Measurements from ENCODE around the gene EIF2B4.

DNA sequence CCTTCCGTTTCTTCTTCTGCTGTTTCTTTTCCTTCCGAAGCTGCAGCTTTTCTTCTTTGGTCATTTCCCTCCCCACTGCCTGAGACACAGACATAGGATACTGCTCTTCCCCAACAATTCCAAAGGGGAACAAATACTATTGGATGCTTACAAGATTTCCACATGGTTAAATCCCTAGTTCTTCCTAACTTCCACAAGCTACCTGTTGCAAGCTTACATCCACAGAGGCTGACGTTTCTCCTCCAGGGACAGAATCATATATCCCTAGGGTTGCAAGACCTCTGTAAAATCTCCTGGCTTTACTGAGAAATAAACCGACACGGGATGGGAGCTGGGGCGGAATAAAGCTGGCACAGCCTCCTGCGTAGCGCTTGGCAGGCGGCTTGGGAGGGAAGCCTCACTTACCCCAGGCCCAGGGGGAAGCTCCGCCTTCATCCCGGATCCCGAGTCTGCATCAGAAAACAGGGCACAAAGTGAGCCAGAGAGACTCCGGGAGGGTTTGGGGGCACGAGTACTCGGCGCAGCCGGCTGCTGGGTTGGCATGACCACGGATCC lies 590 bp downstream of the EIF2B4 start:
- TF ChIP-seq MAZ (CRISPR knock-in tag; conservative IDR thresholded peaks at IDR 0.05 in 1 of 2, IDR thresholded peaks at IDR 0.05 in 1 of 2) (no peak), TEAD4 (IDR thresholded peaks at IDR 0.05; ENCODE audit: low read length) (no peak), TEAD4 (CRISPR knock-in tag; IDR thresholded peaks at IDR 0.05; ENCODE audit: borderline replicate concordance) (peak; percentile 85; the same call in 1 of the 2 replicates), NFE2L1 (tag; IDR thresholded peaks at IDR 0.05; ENCODE audit: borderline replicate concordance, low read depth) (no peak), SRF (CRISPR knock-in tag; IDR thresholded peaks at IDR 0.05) (no peak), EWSR1 (IDR thresholded peaks at IDR 0.05; ENCODE audit: borderline replicate concordance, low read depth, partially characterized antibody) (no peak), POLR2AphosphoS5 (IDR thresholded peaks at IDR 0.05; ENCODE audit: control insufficient read depth, insufficient read depth, low read depth, low read length) (no peak), GABPA (tag; conservative IDR thresholded peaks at IDR 0.05; ENCODE audit: low read depth) (no peak), FOSL1 (tag; conservative IDR thresholded peaks at IDR 0.05) (no peak), CHD1 (IDR thresholded peaks at IDR 0.05; ENCODE audit: low read length) (no peak), CHD2 (IDR thresholded peaks at IDR 0.05; ENCODE audit: low read depth, low read length) (no peak)
- TF ChIP-seq, protein P1, sequence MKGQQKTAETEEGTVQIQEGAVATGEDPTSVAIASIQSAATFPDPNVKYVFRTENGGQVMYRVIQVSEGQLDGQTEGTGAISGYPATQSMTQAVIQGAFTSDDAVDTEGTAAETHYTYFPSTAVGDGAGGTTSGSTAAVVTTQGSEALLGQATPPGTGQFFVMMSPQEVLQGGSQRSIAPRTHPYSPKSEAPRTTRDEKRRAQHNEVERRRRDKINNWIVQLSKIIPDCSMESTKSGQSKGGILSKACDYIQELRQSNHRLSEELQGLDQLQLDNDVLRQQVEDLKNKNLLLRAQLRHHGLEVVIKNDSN (CRISPR knock-in tag; IDR thresholded peaks at IDR 0.05) = no peak
- TF ChIP-seq, protein P2, sequence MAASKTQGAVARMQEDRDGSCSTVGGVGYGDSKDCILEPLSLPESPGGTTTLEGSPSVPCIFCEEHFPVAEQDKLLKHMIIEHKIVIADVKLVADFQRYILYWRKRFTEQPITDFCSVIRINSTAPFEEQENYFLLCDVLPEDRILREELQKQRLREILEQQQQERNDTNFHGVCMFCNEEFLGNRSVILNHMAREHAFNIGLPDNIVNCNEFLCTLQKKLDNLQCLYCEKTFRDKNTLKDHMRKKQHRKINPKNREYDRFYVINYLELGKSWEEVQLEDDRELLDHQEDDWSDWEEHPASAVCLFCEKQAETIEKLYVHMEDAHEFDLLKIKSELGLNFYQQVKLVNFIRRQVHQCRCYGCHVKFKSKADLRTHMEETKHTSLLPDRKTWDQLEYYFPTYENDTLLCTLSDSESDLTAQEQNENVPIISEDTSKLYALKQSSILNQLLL (CRISPR knock-in tag; IDR thresholded peaks at IDR 0.05; ENCODE audit: borderline replicate concordance) = no peak

Data from K562 (cell line).